CD4-positive, alpha-beta T cell treated with Interferon alpha-2 for 1 hour (primary cell): ENCODE results near the gene MSMO1.

Source experiments
- DNase-seq, 2 donors: peaks; one replicate each; pipeline ENCODE4 v3.0.0-alpha.2; 2020 to 2022

The MSMO1 gene

DNA sequence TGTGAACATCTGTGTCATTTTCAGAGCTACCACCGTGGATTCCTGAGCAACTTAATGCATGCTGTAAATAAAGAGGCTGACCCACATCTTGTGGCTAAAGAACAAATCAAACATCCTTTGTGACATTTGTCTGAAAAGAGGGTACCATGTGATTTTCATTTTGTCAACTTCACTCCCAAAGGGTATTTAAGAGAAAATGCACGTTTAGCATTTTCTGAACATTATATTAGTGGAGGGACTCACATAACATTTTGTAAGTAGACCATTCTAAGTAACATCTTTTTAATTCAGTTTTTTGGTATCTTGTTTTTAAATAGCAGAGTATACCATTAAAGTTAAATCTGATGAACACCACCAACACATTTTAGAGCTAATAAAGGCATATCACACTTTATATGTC is 34.3 kb downstream of the MSMO1 start:
- DNase-seq = no peak

GRCh38 chr4:165364452-165365080 is 37.1 kb downstream of the MSMO1 start:
- no peak for DNase-seq

DNA sequence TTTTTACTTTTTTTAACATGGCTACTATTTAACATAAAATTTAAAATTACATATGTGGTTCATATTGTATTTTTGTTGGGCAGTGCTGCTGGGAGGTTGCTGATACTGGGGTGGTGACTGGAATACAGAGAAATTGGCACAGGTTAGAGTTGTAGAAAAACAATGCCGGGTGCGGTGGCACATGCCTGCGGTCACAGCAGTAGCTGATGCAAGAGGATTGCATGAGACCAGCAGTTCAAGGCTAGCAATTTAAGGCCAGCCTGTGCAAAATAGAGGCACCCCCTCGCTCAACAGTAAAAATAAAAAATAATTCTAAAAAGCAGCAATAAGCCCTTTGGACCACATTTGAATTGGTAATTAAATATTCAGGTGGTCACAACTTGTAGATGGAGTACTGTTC is 39.6 kb downstream of the MSMO1 start:
- DNase-seq = no peak

DNA sequence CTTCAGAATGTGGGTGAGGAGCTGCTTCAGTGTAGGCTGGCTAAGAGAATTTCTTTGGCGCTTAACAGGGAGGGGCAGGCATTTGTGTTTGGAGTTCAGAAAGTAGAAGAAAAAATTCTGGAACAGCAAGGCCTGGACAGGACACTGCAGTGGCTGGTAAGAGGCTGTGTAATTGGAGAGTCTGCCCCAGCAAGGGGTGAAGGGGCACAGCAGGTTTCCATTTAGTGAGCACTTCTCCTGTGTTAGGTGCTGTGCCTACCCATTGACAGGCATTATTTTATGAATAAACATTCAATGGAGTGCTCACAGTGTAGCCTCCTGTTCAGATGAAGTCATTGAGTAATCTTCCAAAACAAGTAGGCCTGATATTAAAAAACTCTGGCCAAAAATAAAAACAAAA is 40.6 kb downstream of the MSMO1 start:
- DNase-seq = no peak

DNA sequence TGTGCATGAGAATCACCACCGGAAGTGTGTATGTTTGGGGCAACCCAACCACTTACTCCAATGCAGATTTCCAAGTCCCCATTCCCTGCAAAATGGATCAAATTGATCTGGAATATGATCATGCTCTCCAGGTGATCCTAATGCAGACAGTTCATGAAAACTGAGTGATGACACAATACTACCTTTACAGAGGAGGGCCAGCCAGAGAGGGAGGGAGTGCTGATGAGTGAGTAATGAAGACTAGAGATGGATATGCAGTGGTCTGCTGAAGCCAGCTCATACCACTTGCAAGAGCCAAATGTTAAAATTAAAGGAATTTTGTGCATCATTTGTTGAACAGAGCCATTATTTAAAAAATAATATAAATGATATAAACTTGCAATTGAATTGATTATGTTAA is 41.1 kb downstream of the MSMO1 start:
- no peak for DNase-seq

DNA sequence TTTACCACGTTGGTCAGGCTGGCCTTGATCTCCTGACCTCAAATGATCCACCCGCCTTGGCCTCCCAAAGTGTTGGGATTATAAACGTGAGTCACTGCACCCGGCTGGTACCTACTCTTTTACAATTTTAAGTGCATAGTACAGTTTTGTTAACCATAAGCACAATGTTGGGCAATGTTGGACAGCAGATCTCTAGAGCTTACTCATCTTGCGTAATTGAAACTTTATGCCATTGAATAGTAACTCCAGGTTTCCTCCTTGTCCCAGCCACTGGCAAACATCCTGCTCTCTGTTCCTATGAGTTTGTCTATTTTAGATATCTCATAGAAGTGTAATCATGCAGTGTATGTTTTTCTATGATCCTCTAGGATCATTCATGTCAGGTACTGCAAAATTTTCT is 42.1 kb downstream of the MSMO1 start:
- DNase-seq = no peak

DNA sequence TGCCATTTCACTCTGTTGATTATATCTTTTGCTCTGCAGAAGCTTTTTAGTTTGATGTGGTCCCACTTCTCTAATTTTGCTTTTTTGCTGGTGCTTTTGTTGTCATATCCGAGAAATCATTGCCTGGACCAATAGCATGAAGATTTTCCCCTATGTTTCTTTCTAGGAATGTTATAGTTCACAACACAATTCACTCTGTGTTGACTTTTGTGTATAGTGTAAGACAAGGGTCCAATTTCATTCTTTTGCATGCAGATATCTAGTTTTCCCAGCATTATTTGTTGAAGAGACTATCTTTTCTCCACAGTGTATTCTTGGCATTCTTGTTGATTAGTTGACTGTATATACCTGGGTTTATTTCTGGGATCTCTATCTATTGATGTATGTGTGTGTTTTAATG is 43.1 kb downstream of the MSMO1 start:
- DNase-seq = no peak

- DNase-seq = no peak
Measured at GRCh38 chr4:165375465-165375864, 48.0 kb downstream of the MSMO1 start.

DNA sequence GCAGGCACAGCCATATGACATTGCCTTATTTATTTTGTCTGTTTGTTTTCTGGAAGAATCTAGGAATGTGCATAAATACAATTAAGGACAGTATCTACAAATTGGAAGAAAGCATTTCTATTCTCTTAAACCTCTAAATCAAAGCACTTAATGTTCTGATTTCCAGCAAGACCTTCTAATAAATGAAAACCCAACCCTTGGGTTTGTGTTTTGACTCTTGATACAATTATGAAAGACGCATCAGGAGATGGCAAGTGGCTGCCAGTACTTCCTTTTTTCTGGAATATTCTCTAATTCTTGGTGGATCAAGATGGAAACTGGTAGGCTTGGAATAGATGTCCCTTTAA is 50.9 kb downstream of the MSMO1 start:
- no peak for DNase-seq

DNA sequence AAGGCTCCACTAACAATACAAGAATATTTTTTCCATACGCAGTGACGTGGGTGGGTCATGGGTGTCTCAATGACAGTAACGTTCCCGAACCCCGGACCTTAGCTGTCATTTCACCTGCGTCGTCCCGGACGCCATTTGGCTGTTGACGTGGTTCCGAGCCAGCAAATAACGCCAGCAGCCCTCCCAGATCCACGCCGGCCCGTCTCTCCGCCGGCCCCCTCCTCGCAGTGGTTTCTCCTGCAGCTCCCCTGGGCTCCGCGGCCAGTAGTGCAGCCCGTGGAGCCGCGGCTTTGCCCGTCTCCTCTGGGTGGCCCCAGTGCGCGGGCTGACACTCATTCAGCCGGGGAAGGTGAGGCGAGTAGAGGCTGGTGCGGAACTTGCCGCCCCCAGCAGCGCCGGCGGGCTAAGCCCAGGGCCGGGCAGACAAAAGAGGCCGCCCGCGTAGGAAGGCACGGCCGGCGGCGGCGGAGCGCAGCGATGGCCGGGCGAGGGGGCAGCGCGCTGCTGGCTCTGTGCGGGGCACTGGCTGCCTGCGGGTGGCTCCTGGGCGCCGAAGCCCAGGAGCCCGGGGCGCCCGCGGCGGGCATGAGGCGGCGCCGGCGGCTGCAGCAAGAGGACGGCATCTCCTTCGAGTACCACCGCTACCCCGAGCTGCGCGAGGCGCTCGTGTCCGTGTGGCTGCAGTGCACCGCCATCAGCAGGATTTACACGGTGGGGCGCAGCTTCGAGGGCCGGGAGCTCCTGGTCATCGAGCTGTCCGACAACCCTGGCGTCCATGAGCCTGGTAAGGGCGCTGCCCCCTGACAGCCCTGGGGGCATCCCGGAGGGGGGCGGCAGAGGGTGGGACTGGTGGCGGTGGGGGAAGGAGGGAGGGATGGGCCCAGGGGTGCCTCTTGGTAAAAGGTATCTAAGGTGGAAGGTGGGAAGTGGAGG is 51.5 kb downstream of the MSMO1 start, which contains the start of gene CPE:
Gene CPE, plus strand, starts transcription at position 264 of the 933 bp plus-strand sequence. Its CDS starts 214 bp downstream, at position 478.
- peak; percentile 46 to 50 for DNase-seq

GRCh38 chr4:165379678-165380064 is 52.2 kb downstream of the MSMO1 start:
- DNase-seq = no peak

GRCh38 chr4:165380805-165381204 is 53.3 kb downstream of the MSMO1 start:
- DNase-seq = no peak

DNA sequence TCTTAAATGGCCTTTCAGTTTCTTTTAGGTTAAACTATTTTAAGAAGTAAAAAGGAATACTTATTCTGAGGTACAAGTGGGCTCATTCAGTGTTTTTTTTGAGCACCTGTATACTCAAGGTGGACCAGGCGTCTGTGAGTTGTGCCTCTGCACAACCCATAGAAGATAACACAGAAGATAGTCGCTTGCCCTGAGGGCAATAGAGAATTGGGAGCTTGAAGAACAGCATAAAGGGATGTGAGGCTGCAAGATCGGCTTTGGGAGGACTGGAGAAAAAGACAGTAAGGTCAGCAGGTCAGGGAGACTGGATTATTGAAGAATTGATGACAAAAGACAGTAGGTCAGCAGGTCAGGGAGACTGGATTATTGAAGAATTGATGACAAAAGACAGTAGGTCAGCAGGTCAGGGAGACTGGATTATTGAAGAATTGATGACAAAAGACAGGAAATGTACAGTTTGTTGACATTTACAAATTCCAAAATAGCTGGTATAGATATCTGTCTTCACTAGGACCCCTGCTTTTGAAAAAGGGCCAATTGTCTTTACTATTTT is 54.4 kb downstream of the MSMO1 start:
- DNase-seq = no peak

DNA sequence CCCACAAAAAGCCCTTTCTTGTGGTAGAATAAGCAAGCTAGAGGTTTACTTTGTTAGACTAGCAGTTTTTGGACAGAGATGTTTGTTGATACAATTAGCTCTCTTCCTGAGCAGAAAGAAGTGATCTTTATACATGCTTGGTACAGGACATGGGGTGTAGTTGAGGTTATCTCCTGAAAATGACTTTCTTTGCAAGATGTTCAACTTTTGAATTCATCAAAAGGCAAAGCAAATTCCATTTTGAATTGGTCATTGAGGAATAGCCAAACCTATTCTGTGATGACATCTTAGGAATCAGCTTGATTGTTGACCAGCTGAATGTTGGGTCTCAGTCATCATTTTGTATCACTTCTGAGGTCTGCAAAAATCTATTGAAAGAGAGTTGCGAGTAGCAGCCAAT is 55.2 kb downstream of the MSMO1 start:
- DNase-seq = no peak

- no peak for DNase-seq
Measured at GRCh38 chr4:165383591-165384073, 56.2 kb downstream of the MSMO1 start.

GRCh38 chr4:165384186-165384585 is 56.7 kb downstream of the MSMO1 start:
- DNase-seq = no peak

GRCh38 chr4:165384598-165384997 is 57.1 kb downstream of the MSMO1 start:
- no peak for DNase-seq

- DNase-seq = no peak
Measured at GRCh38 chr4:165385126-165385525, 57.7 kb downstream of the MSMO1 start.

GRCh38 chr4:165386328-165386727 is 58.9 kb downstream of the MSMO1 start:
- DNase-seq = no peak

- DNase-seq = no peak
Measured at GRCh38 chr4:165388756-165389155, 61.3 kb downstream of the MSMO1 start.
